ENCODE results near the gene OTUD5.

The OTUD5 gene

GRCh38 chrX:48923771-48924170 is 33.6 kb downstream of the OTUD5 start:
- TF ChIP-seq, protein P1, sequence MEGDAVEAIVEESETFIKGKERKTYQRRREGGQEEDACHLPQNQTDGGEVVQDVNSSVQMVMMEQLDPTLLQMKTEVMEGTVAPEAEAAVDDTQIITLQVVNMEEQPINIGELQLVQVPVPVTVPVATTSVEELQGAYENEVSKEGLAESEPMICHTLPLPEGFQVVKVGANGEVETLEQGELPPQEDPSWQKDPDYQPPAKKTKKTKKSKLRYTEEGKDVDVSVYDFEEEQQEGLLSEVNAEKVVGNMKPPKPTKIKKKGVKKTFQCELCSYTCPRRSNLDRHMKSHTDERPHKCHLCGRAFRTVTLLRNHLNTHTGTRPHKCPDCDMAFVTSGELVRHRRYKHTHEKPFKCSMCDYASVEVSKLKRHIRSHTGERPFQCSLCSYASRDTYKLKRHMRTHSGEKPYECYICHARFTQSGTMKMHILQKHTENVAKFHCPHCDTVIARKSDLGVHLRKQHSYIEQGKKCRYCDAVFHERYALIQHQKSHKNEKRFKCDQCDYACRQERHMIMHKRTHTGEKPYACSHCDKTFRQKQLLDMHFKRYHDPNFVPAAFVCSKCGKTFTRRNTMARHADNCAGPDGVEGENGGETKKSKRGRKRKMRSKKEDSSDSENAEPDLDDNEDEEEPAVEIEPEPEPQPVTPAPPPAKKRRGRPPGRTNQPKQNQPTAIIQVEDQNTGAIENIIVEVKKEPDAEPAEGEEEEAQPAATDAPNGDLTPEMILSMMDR (conservative IDR thresholded peaks at IDR 0.05): no peak
- no peak overlapping the region for H3K27ac ChIP-seq

- H3K27ac ChIP-seq: no peak overlapping the region
- TF ChIP-seq, protein P1 (conservative IDR thresholded peaks at IDR 0.05): no peak
These were observed 36.7 kb downstream of the OTUD5 start for GRCh38 chrX:48920718-48921104.

DNA sequence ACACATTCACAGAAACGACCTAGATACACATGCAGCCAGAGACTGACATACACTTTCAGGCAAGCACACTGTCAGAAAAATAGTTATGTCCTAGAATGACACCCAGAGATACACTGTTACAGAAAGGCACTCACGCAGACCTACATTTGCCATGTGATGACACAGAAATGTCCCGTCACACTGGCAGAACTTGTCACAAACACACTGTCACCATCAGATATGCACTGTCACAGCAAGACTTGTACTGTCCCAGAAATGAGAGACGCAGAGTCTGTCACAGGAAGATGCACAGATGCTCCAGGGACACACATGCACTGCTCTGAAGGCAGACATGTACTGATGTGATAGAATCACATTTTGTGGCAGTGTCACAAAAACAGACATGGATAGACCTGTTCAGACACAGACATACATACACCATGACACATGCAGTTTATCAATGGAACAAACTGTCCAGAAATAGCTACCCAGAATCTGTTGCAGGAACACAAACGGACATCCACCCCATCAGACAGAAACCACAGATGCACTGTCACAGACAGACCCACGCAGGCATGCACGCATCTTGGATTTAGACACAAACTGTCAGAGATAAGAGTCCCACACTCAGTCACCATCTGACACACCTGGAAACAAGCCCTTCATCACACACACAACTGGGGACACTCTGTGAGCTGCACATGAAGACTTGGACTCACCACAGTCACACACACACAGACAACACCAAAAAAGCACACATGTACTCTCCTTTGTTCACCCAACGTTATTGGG is 37.3 kb downstream of the OTUD5 start:
- TF ChIP-seq, protein P1 (conservative IDR thresholded peaks at IDR 0.05): no peak
- H3K27ac ChIP-seq: no peak overlapping the region; the same call in 1 of the 2 replicates

DNA sequence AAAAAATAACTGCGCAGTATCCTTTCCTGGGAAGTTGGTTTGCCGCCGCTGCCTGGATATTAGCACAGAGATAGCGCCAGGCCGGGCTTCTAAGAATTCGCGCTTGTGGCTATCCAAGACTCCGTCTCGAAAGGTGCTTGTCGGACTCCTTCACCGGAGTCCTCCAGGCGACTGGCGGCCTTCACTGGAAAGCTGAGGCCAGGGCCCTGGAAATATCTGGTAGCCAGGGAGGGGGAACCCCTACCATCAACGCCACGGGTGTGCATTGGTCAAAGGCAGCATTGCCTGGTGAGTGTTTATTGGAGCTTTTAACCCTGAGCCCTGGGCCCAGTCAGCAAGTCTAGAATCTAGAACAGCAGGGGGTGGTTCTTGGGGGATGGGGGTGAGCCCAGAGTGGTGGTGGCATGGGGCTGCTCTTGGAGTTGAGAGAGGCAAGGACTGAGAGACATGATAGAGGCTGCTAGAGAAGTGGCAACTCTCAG is 38.0 kb downstream of the OTUD5 start:
- H3K27ac ChIP-seq: peak overlapping the region; percentile 52

DNA sequence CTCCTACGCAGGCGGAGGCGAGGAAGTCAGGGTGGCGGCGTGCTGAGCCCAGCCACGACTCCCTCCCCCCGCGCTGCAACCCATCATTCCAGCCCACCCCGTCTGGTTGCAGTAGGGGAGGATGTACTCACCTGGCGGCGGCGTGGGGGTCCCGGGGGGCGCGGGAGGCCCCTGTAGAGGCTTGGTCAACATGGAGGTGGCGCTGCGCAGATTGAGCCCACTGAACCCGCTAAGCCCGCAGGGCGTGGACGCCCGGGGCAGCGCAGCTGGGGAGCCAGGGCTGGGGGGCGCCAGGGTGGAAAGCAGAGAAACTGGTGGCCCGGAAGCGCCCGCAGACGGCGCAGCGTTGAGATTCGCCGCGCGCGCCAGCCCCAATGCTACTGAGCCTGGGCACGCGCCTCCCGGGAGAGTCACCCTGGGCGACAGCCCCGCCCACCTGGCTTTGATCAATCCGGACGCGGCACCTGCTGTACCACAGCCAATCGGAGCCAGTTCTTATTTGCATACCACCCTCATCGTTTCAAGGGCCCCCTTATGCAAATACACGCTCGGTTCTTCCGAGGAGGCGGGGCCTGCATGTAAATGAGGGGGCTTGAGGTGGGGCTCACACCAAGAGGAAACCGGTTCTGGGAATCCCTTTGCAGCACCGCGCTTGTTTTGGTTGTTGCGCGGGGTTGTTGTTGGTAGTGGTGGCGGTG is 38.6 kb downstream of the OTUD5 start, which contains the start of gene PIM2:
Gene PIM2, minus strand, starts transcription at position 382 of the 698 bp plus-strand sequence. Its CDS starts 190 bp downstream, at position 192.
- H3K27ac ChIP-seq: peak within 1 kb of the TSS; percentile 52
- TF ChIP-seq, protein P1 (conservative IDR thresholded peaks at IDR 0.05): no peak

More for the DNA sequence above, 38.0 kb downstream of the OTUD5 start:
- TF ChIP-seq, protein P1 (conservative IDR thresholded peaks at IDR 0.05): no peak

DNA sequence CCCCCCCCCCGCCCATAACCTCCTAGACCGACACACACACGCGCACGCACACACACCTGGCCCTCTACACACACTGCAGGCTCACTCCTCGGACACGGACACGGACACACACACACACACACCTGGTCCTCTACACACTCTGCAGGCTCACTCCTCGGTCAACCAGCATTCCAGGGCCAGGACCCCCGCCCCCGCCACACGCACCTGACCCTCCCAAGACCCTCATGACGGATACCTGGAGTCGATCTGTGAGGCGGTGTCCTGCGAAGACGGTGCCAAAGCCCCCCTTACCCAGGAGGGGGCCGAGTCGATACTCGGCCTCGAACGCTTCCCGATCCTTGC is 39.1 kb downstream of the OTUD5 start:
- H3K27ac ChIP-seq: peak overlapping the region; percentile 52
- TF ChIP-seq, protein P1 (conservative IDR thresholded peaks at IDR 0.05): no peak
